Measurements from ENCODE around the gene DLGAP5. TPM values are rescaled to one million over a fixed set of nuclear protein-coding genes. Genes with fewer than 3 reads are reported as not detected.
A peak's percentile ranks its signal among the peaks of the same experiment; 100 is the strongest.

DLGAP5 gene
- total RNA-seq, 1 donor from 2014 or later = 23.0 TPM

DNA sequence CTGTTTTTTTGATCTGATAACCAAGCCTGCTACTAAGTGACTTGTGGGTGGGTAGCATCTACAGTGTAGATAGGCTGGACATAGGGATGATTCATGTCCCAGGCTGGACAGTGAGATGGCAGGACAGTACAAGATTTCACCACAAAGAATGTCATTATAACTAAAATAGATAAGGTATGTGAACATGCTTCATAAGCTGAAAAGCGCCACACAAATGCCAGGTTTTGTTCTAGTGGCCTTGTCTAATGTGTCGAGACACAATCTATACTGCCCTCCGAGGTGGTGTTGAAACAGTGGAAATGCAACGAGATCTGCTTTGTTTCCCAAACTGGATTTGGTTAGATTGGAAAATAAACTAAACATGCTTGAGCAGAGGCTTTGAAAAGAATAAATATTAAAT is 58.0 kb downstream of the DLGAP5 start:
- Mint-ChIP-seq H3K4me1 (peaks cover 9% of the 10 kb centered on the region), H3K9me3 (no peaks in the 10 kb centered on the region), H3K27ac (no peak overlapping the region), H3K36me3 (no peaks in the 10 kb centered on the region), H3K4me3 (no peak overlapping the region), H3K27me3 (ENCODE audit: low read depth) (peaks cover 25% of the 10 kb centered on the region)
- TF ChIP-seq, protein P1, sequence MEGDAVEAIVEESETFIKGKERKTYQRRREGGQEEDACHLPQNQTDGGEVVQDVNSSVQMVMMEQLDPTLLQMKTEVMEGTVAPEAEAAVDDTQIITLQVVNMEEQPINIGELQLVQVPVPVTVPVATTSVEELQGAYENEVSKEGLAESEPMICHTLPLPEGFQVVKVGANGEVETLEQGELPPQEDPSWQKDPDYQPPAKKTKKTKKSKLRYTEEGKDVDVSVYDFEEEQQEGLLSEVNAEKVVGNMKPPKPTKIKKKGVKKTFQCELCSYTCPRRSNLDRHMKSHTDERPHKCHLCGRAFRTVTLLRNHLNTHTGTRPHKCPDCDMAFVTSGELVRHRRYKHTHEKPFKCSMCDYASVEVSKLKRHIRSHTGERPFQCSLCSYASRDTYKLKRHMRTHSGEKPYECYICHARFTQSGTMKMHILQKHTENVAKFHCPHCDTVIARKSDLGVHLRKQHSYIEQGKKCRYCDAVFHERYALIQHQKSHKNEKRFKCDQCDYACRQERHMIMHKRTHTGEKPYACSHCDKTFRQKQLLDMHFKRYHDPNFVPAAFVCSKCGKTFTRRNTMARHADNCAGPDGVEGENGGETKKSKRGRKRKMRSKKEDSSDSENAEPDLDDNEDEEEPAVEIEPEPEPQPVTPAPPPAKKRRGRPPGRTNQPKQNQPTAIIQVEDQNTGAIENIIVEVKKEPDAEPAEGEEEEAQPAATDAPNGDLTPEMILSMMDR (IDR thresholded peaks at IDR 0.05; ENCODE audit: unreplicated experiment) = no peak
- DNase-seq (ENCODE audit: low spot score in 2 of 2, unreplicated experiment in 2 of 2) = no peak

DNA sequence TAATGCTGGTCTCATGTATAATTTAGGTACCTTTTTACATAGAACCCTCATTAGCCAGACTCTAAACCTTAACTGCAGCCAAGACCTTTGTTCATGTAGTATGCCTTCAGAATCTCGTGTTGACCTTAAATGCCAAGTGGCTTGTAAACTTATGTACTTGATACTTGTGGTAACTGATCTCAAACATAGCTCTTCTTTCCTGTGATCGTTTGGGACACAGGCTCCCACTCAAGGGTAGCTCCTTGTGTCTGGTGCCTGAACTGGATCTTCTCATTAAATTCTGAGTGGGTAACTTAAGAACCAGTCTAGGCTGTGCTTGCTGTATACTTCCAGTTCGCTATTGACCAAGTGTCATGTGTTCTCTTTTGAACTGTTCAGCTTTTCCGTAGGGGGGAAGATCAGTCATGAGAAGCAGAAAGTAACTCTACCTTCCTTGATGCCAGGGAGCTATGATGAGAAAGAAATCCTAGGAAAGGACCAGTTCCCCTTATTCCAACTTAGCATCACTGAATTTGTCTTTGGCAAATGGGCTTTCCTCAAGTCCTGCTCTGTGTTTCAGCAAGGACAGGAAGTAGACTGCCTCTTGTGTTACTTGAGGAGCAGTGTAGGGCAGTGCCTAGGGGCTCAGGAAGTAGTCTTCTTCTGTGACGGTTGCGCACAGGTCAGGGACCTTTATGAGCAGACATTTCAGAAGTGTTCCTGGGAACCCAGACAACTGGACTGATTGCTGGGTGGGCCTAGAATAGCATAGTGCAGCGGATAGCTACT is 59.8 kb downstream of the DLGAP5 start:
- TF ChIP-seq, protein P1 (IDR thresholded peaks at IDR 0.05; ENCODE audit: unreplicated experiment) = no peak

GRCh38 chr14:55130196-55130550 is 61.2 kb downstream of the DLGAP5 start:
- H3K4me3 Mint-ChIP-seq = peak overlapping the region; percentile 66
- H3K9me3 Mint-ChIP-seq = no peaks in the 10 kb centered on the region
- H3K4me1 Mint-ChIP-seq = peaks cover 12% of the 10 kb centered on the region
- no peak overlapping the region for H3K27ac Mint-ChIP-seq
- no peaks in the 10 kb centered on the region for H3K36me3 Mint-ChIP-seq
- TF ChIP-seq, protein P1 (IDR thresholded peaks at IDR 0.05; ENCODE audit: unreplicated experiment) = no peak
- H3K27me3 Mint-ChIP-seq (ENCODE audit: low read depth) = peaks cover 29% of the 10 kb centered on the region
- no peak for DNase-seq (ENCODE audit: low spot score in 2 of 2, unreplicated experiment in 2 of 2)

More for the DNA sequence above, 59.8 kb downstream of the DLGAP5 start:
- Mint-ChIP-seq H3K27ac (no peak overlapping the region), H3K4me3 (no peak overlapping the region), H3K4me1 (peaks cover 12% of the 10 kb centered on the region), H3K27me3 (ENCODE audit: low read depth) (peaks cover 29% of the 10 kb centered on the region), H3K36me3 (no peaks in the 10 kb centered on the region), H3K9me3 (no peaks in the 10 kb centered on the region)
- DNase-seq (ENCODE audit: low spot score in 2 of 2, unreplicated experiment in 2 of 2) = no peak

- H3K4me3 Mint-ChIP-seq = peak overlapping the region; percentile 66
- TF ChIP-seq, protein P1 (IDR thresholded peaks at IDR 0.05; ENCODE audit: unreplicated experiment) = no peak
- no peaks in the 10 kb centered on the region for H3K36me3 Mint-ChIP-seq
- peaks cover 29% of the 10 kb centered on the region for H3K27me3 Mint-ChIP-seq (ENCODE audit: low read depth)
- peak; percentile 25 to 56 for DNase-seq (ENCODE audit: low spot score in 2 of 2, unreplicated experiment in 2 of 2)
- peaks cover 15% of the 10 kb centered on the region for H3K4me1 Mint-ChIP-seq
- no peak overlapping the region for H3K27ac Mint-ChIP-seq
- no peaks in the 10 kb centered on the region for H3K9me3 Mint-ChIP-seq
These were observed 61.8 kb downstream of the DLGAP5 start for GRCh38 chr14:55129428-55130195.

DNA sequence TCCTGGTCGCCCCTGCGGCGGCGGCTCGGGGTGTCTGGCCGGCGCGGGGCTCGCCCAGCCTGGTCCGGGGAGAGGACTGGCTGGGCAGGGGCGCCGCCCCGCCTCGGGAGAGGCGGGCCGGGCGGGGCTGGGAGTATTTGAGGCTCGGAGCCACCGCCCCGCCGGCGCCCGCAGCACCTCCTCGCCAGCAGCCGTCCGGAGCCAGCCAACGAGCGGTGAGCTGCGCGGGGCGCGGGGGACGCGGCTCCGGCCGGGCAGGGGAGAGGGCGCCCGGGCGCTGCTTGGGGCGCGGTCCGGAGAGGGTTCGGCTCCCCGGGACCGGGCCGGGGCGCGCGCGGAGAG is 62.3 kb downstream of the DLGAP5 start, which contains the start of gene LGALS3:
Gene LGALS3 (plus strand): TSS at position 167 of the 342 bp plus-strand sequence. CDS start 8,122 bp downstream, outside the sequence.
- Mint-ChIP-seq H3K27me3 (ENCODE audit: low read depth) (peaks cover 29% of the 10 kb centered on the region), H3K9me3 (no peaks in the 10 kb centered on the region), H3K27ac (peak within 1 kb of the TSS; percentile 39), H3K4me3 (peak within 1 kb of the TSS; percentile 70), H3K4me1 (peaks cover 17% of the 10 kb centered on the region), H3K36me3 (no peaks in the 10 kb centered on the region)
- DNase-seq (ENCODE audit: low spot score in 2 of 2, unreplicated experiment in 2 of 2) = peak; percentile 34 to 64
- TF ChIP-seq, protein P1 (IDR thresholded peaks at IDR 0.05; ENCODE audit: unreplicated experiment) = no peak
